SK-N-SH (cell line): ENCODE measurements around the gene HSD3B7.

Source experiments
- CTCF ChIP-seq: fragments of 200-600 bp; sonication (generic); IDR thresholded peaks from 2 replicates; pipeline ENCODE4 v1.6.1; 2017; ENCODE audit warnings: antibody characterized with exemption, mild to moderate bottlenecking, moderate library complexity
- EP300 ChIP-seq, 2 experiments: IDR thresholded peaks; 2 replicates each; pipeline versions ENCODE4 v1.4.0 to v1.6.1; 2012; ENCODE audit warnings: borderline replicate concordance in 1 of 2, low read depth in 1 of 2, low read length in 1 of 2
- FOSL2 ChIP-seq: IDR thresholded peaks from 2 replicates; pipeline ENCODE4 v1.4.0; 2012; ENCODE audit warnings: low read depth, mild to moderate bottlenecking, moderate library complexity, borderline replicate concordance
- JUND ChIP-seq: IDR thresholded peaks from 2 replicates; pipeline ENCODE4 v1.4.0; 2012
- MAX ChIP-seq: IDR thresholded peaks from 2 replicates; pipeline ENCODE4 v1.4.0; 2012; ENCODE audit warnings: low read depth
- NRF1 ChIP-seq: IDR thresholded peaks from 2 replicates; pipeline ENCODE4 v1.6.1; 2012; ENCODE audit warnings: low read depth, mild to moderate bottlenecking, low read length
- PBX3 ChIP-seq: IDR thresholded peaks from 2 replicates; pipeline ENCODE4; 2012
- RAD21 ChIP-seq: IDR thresholded peaks from 2 replicates; pipeline ENCODE4 v1.6.1; 2012; ENCODE audit warnings: mild to moderate bottlenecking, low read length
- RCOR1 ChIP-seq: fragments of 150-350 bp; IDR thresholded peaks from 2 replicates; pipeline ENCODE4 v1.6.1; 2017; ENCODE audit warnings: antibody characterized with exemption, low read length
- TAF1 ChIP-seq: IDR thresholded peaks from 2 replicates; pipeline ENCODE4 v1.6.1; 2012; ENCODE audit warnings: low read depth, mild to moderate bottlenecking, low read length, moderate library complexity, borderline replicate concordance
- TEAD4 ChIP-seq: IDR thresholded peaks from 2 replicates; pipeline ENCODE4 v1.4.0; 2012; ENCODE audit warnings: mild to moderate bottlenecking, borderline replicate concordance; ENCODE audit not compliant: insufficient read depth
- YY1 ChIP-seq: IDR thresholded peaks from 2 replicates; pipeline ENCODE4 v1.4.0; 2012; ENCODE audit warnings: low read depth, mild to moderate bottlenecking
- ZBTB33 ChIP-seq: IDR thresholded peaks from 2 replicates; pipeline ENCODE4 v1.4.0; 2012; ENCODE audit warnings: low read depth, borderline replicate concordance

- TF ChIP-seq JUND (no peak), CTCF (no peak), YY1 (no peak), PBX3 (peak; percentile 8), FOSL2 (no peak), TEAD4 (no peak), NRF1 (no peak), EP300 (IDR thresholded peaks at IDR 0.05; ENCODE audit: borderline replicate concordance in 1 of 2, low read depth in 1 of 2, low read length in 1 of 2) (0 out of 4 replicates have a peak, but pooled peaks of 1 of the 2 experiments have one; percentile 23), MAX (0 out of 2 replicates have a peak, but pooled peaks have one; percentile 28), RAD21 (no peak), ZBTB33 (no peak), TAF1 (peak; percentile 63), RCOR1 (no peak)
Observed at GRCh38 chr16:30949650-30950515, 35.1 kb upstream of the HSD3B7 start.
